ENCODE data around the gene SLC32A1.

DNA sequence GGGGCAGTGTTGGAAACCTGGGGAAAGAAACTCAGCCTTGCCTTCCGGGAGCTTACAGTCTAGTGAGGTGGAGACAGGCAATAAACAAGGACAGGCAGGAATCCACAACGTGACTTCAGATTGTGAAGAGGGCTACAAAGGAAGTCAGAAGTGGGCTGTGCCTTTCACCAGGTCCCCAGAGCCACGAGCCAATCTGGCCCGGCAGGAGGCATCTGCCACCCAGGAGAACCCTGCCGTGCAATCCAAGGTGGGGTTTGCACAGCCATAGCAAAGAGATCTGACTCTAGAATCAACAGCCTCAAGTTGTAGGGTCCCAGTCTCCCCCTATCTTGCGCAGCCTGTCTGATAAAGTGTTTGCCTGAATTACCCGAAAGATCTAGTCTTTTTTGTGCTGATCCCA lies 5.5 kb downstream of the SLC32A1 start:
- no peak for TF ChIP-seq MAZ (IDR thresholded peaks at IDR 0.05; ENCODE audit: borderline replicate concordance, low read depth, low read length)
- TF ChIP-seq, protein P1, sequence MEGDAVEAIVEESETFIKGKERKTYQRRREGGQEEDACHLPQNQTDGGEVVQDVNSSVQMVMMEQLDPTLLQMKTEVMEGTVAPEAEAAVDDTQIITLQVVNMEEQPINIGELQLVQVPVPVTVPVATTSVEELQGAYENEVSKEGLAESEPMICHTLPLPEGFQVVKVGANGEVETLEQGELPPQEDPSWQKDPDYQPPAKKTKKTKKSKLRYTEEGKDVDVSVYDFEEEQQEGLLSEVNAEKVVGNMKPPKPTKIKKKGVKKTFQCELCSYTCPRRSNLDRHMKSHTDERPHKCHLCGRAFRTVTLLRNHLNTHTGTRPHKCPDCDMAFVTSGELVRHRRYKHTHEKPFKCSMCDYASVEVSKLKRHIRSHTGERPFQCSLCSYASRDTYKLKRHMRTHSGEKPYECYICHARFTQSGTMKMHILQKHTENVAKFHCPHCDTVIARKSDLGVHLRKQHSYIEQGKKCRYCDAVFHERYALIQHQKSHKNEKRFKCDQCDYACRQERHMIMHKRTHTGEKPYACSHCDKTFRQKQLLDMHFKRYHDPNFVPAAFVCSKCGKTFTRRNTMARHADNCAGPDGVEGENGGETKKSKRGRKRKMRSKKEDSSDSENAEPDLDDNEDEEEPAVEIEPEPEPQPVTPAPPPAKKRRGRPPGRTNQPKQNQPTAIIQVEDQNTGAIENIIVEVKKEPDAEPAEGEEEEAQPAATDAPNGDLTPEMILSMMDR (conservative IDR thresholded peaks at IDR 0.05; ENCODE audit: low read depth, low read length) = no peak
- no peak for TF ChIP-seq BHLHE40 (IDR thresholded peaks at IDR 0.05; ENCODE audit: low read depth, low read length)
- TF ChIP-seq MAFK (IDR thresholded peaks at IDR 0.05; ENCODE audit: low read depth, low read length) = no peak
- TF ChIP-seq SMC3 (IDR thresholded peaks at IDR 0.05; ENCODE audit: low read depth, low read length) = no peak
- TF ChIP-seq FOS (IDR thresholded peaks at IDR 0.05; ENCODE audit: low read depth, low read length) = no peak
- TF ChIP-seq POLR2A (IDR thresholded peaks at IDR 0.05; ENCODE audit: low read depth, low read length) = no peak
- TF ChIP-seq, protein P2, sequence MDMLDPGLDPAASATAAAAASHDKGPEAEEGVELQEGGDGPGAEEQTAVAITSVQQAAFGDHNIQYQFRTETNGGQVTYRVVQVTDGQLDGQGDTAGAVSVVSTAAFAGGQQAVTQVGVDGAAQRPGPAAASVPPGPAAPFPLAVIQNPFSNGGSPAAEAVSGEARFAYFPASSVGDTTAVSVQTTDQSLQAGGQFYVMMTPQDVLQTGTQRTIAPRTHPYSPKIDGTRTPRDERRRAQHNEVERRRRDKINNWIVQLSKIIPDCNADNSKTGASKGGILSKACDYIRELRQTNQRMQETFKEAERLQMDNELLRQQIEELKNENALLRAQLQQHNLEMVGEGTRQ (IDR thresholded peaks at IDR 0.05; ENCODE audit: low read depth, low read length) = no peak
- TF ChIP-seq RAD21 (IDR thresholded peaks at IDR 0.05; ENCODE audit: low read length) = no peak
- TF ChIP-seq MXI1 (IDR thresholded peaks at IDR 0.05; ENCODE audit: borderline replicate concordance, low read depth, low read length) = no peak
- TF ChIP-seq CEBPB (IDR thresholded peaks at IDR 0.05; ENCODE audit: low read depth, low read length) = no peak
- TF ChIP-seq RFX5 (IDR thresholded peaks at IDR 0.05; ENCODE audit: low read depth, low read length) = no peak

Data from IMR-90 (cell line).